Psoas muscle (tissue), 8 donors: ENCODE results near the gene MRPL19. TPM values are rescaled to one million over a fixed set of nuclear protein-coding genes. Genes with fewer than 3 reads are reported as not detected.

Experiments used
- ATAC-seq, 4 donors: fragments of 200-7000 bp; cut with Tn5 transposase; one replicate each; pipeline ENCODE4 v1.9.1; 2020; ENCODE audit warnings: moderate library complexity in 3 of 4, mild to moderate bottlenecking in 2 of 4
- DNase-seq, 2 donors: peaks; one replicate each; pipeline ENCODE4 v3.0.0-alpha.2; 2020
- H3K27ac ChIP-seq: fragments of 200-600 bp; one replicate; pipeline ENCODE4 v1.8.0; 2022
- H3K27me3 ChIP-seq, 3 donors: fragments of 200-600 bp in 1 of 3; one replicate each; pipeline versions ENCODE4 v1.6.1 to v1.8.0; 2013 to 2022; ENCODE audit warnings: low read length in 2 of 3, mild to moderate bottlenecking in 2 of 3, moderate library complexity in 1 of 3; ENCODE audit not compliant: insufficient read depth in 3 of 3
- H3K36me3 ChIP-seq, 2 donors: fragments of 200-600 bp in 1 of 2; one replicate each; pipeline versions ENCODE4 v1.6.1 to v1.8.0; 2013 to 2022; ENCODE audit warnings: low read depth in 1 of 2, mild to moderate bottlenecking in 1 of 2, moderate library complexity in 1 of 2; ENCODE audit not compliant: insufficient read depth in 1 of 2
- H3K4me1 ChIP-seq: fragments of 200-600 bp; one replicate; pipeline ENCODE4 v1.8.0; 2022
- H3K4me3 ChIP-seq: fragments of 200-600 bp; one replicate; pipeline ENCODE4 v1.8.0; 2022; ENCODE audit warnings: mild to moderate bottlenecking
- H3K9me3 ChIP-seq: fragments of 200-600 bp; one replicate; pipeline ENCODE4 v1.8.0; 2022
- CTCF ChIP-seq: fragments of 200-600 bp; IDR thresholded peaks from one replicate; pipeline ENCODE4 v1.8.0; 2022; ENCODE audit warnings: antibody characterized with exemption
- WGBS, 3 donors: extraction: QIAGEN DNeasy Blood & Tissue Kit; methylation state at CpG; one replicate each; pipeline versions ENCODE4 v1.1.6 to v1.1.7; 2013; 5-methylcytosine and 5-hydroxymethylcytosine counted together
- intact Hi-C, 2 donors: fragments of 100-400 bp; cut with DNase I; formaldehyde crosslinking; loops; one replicate each; pipeline versions ENCODE4 v1.11.0 to v1.14.2; 2022
- polyA plus RNA-seq, 3 donors: library from polyadenylated mRNA; stranded (reverse); fragments of 200-250 nt; gene quantifications; one replicate each; pipeline ENCODE4 v1.2.3, GENCODE V29; 2013
- total RNA-seq, 4 donors: library from RNA; stranded (reverse); fragmentation: NEBNext Ultra II Directional in 2 of 4; extraction: Animal tissue kit (Norgen Biotek cat#: 25700) in 2 of 4; gene quantifications; one replicate each; pipeline versions ENCODE4 v1.2.1 to v1.2.4, GENCODE V29; 2021 to 2023
- donor health status: healthy with polysubstance abuse.
- donor health status: DM: no; HTN: no; CAD: no; lungs with moderate emphysema.
- donor health status: Bipolar disorder and iron deficiency.
- donor health status: healthy.
- donor health status: DM: yes; HTN: yes; CAD: no.
- donor health status: DM: no; HTN: no; CAD: no.
- donor health status: DM: no; HTN: no; CAD: no.
- donor health status: DM: yes; HTN: yes; CAD: no.

The MRPL19 gene
- total and polyA plus RNA-seq, 7 donors, result 32.4 to 88.1 (median 68.6) TPM

DNA sequence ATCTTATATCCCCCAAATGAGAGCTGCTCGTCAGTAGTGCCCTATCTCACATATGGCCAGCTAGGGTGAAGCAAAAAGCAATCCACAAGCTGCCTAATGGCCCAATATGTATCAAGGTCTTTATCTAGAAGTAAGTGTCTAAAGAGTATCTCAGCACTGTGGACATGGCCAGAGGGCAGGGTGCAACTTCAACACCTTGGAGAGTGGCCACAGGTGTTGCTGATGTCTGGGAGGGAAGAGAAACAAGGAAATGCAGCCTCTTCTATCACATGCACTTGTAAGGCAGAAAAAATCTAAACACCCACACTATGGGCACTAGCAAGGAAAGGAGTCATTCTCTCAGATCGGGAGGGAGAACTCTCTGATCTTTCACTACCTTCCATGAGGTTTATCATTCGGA, 23.7 kb upstream of the MRPL19 start:
- Histone ChIP-seq H3K27ac (no peak overlapping the region), H3K9me3 (no peaks in the 10 kb centered on the region), H3K4me1 (no peaks in the 10 kb centered on the region), H3K36me3 (no peaks in the 10 kb centered on the region), H3K27me3 (no peaks in the 10 kb centered on the region), H3K4me3 (no peak overlapping the region)
- no peak for DNase-seq
- TF ChIP-seq CTCF, result no peak
- intact Hi-C loops, result no loop called here
- no peak for ATAC-seq
- WGBS, 3 donors, result 82 to 96% (median 86%) methylated on average over 3 of the region's 3 CpGs

DNA sequence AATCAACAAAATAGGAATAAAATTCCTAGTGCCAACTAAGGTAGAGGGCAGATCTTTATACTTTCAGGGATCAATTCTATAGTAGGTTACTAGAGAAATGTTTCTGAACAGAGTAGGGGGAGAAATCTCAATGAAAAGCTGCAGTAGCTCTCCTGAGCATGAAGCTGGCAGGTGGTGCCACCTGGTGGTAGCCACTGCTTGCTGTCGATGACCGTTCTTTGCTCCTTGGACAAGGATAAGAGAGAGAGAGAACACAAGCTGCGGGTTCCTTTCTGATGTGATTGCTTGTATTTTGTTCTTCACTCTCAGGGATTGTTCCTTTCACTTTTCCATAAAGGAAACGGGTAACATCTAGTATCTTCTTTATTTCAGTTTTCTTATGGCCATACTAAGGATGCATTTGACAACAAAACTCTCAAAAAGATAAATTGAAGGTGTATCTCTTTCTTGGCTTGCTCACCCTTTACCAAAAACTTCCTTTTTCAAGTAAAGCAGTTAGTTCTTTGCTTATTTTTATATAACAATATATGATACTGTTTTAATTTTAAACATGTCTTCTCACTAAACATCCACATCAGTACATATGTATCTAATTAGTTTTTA, 18.6 kb upstream of the MRPL19 start:
- H3K27ac ChIP-seq, result no peak overlapping the region
- no peaks in the 10 kb centered on the region for H3K36me3 ChIP-seq
- intact Hi-C loops, result loop anchor here in 1 of 2 donors (5.0 kb wide), 1 partner anchor 1096 kb away; no protein-coding TSS in a partner anchor
- DNase-seq, result peak; percentile 59 to 82
- H3K9me3 ChIP-seq, result no peaks in the 10 kb centered on the region
- H3K4me1 ChIP-seq, result no peaks in the 10 kb centered on the region
- 1% methylated on average over 4 of the region's 4 CpGs for WGBS, 3 donors
- no peak overlapping the region for H3K4me3 ChIP-seq
- peak; percentile 93 for TF ChIP-seq CTCF
- peak; percentile 71 to 86 (median 76) for ATAC-seq
- no peaks in the 10 kb centered on the region for H3K27me3 ChIP-seq

GRCh38 chr2:75632091-75632701, 14.4 kb upstream of the MRPL19 start:
- no peak for TF ChIP-seq CTCF
- Histone ChIP-seq H3K27ac (no peak overlapping the region), H3K4me3 (no peak overlapping the region), H3K36me3 (no peaks in the 10 kb centered on the region), H3K9me3 (no peaks in the 10 kb centered on the region), H3K27me3 (no peaks in the 10 kb centered on the region), H3K4me1 (peaks cover 2% of the 10 kb centered on the region)
- ATAC-seq, result peak in 1 of 4 donors; percentile 28
- intact Hi-C loops, result no loop called here
- no peak for DNase-seq
- 54 to 73% (median 66%) methylated on average over 5 of the region's 5 CpGs for WGBS, 3 donors

- Histone ChIP-seq H3K36me3 (no peaks in the 10 kb centered on the region), H3K9me3 (no peaks in the 10 kb centered on the region), H3K27ac (peak overlapping the region; percentile 65), H3K27me3 (no peaks in the 10 kb centered on the region), H3K4me3 (no peak overlapping the region), H3K4me1 (peaks cover 2% of the 10 kb centered on the region)
- intact Hi-C loops, result no loop called here
- DNase-seq, result no peak
- WGBS, 3 donors, result 66 to 86% (median 82%) methylated on average over 1 of the region's 1 CpG
- TF ChIP-seq CTCF, result no peak
- ATAC-seq, result no peak
These were observed 13.8 kb upstream of the MRPL19 start for GRCh38 chr2:75632813-75633212.
